GM12873 (cell line): ENCODE measurements around the gene FBXW7.

ENCODE experiments used
- CTCF ChIP-seq: IDR thresholded peaks from 2 replicates; pipeline ENCODE4 v1.5.1; 2012; ENCODE audit warnings: low read depth, mild to moderate bottlenecking, moderate library complexity, low read length, control low read depth; ENCODE audit not compliant: insufficient read depth; ENCODE audit errors: missing control alignments

Gene FBXW7

GRCh38 chr4:152531479-152531878, 4.4 kb downstream of the FBXW7 start:
- no peak for TF ChIP-seq CTCF

- TF ChIP-seq CTCF: no peak
Observed at GRCh38 chr4:152530600-152530999, 5.3 kb downstream of the FBXW7 start.

- TF ChIP-seq CTCF: no peak
Observed at GRCh38 chr4:152529880-152530279, 6.0 kb downstream of the FBXW7 start.

- no peak for TF ChIP-seq CTCF
Observed at GRCh38 chr4:152528060-152528459, 7.8 kb downstream of the FBXW7 start.

GRCh38 chr4:152525878-152526277, 10.0 kb downstream of the FBXW7 start:
- TF ChIP-seq CTCF: no peak

GRCh38 chr4:152524427-152524826, 11.5 kb downstream of the FBXW7 start:
- no peak for TF ChIP-seq CTCF

- TF ChIP-seq CTCF: no peak
Observed at GRCh38 chr4:152523731-152524130, 12.2 kb downstream of the FBXW7 start.
